Thoracic aorta (tissue), 2 donors: Measurements from ENCODE around the gene MED27. TPM values are rescaled to one million over a fixed set of nuclear protein-coding genes. Genes with fewer than 3 reads are reported as not detected.

Experiments
- ATAC-seq: fragments of 150-250 bp; one replicate; pipeline ENCODE4 v1.8.0; 2017; ENCODE audit warnings: low read depth; ENCODE audit not compliant: insufficient number of reproducible peaks, low FRiP score
- DNase-seq: peaks from one replicate; pipeline ENCODE4 v3.0.0-alpha.2; 2020; ENCODE audit warnings: low spot score
- H3K27ac ChIP-seq, 2 donors: fragments of 200-600 bp; sonication (generic); 1 replicate in 1 of 2; 2 replicates in 1 of 2; pipeline ENCODE4 v1.5.1; 2016; ENCODE audit warnings: mild to moderate bottlenecking in 2 of 2, moderate library complexity in 2 of 2
- H3K27me3 ChIP-seq: fragments of 200-600 bp; sonication (generic); replicated peaks from 2 replicates; pipeline ENCODE4 v1.6.0; 2016; ENCODE audit warnings: mild to moderate bottlenecking; ENCODE audit not compliant: insufficient read depth
- H3K36me3 ChIP-seq: fragments of 200-600 bp; sonication (generic); one replicate; pipeline ENCODE4 v1.5.1; 2016
- H3K4me1 ChIP-seq, 2 donors: fragments of 200-600 bp; sonication (generic); 1 replicate in 1 of 2; 2 replicates in 1 of 2; pipeline versions ENCODE4 v1.5.1 to v1.6.0; 2016; ENCODE audit warnings: low read depth in 2 of 2, mild to moderate bottlenecking in 1 of 2; ENCODE audit not compliant: control insufficient read depth in 1 of 2
- H3K4me3 ChIP-seq: fragments of 200-600 bp; sonication (generic); 2 replicates; pipeline ENCODE4 v1.5.1; 2016; ENCODE audit warnings: mild to moderate bottlenecking
- H3K9me3 ChIP-seq: fragments of 200-600 bp; sonication (generic); 2 replicates; pipeline ENCODE4 v1.5.1; 2016
- total RNA-seq, 2 donors: library from RNA; depleted of rRNA; stranded (reverse); fragments of >200 nt; gene quantifications; one replicate each; pipeline versions ENCODE4 v1.1.0 to v1.2.3, GENCODE V29; 2016
- TF ChIP-seq, protein P1 (sequence below): fragments of 200-600 bp; sonication (generic); IDR thresholded peaks from one replicate; pipeline ENCODE4 v1.5.1; 2019; ENCODE audit warnings: antibody characterized with exemption

Gene MED27
- total RNA-seq, 2 donors from 2014 or later = 19.3 to 26.5 TPM

DNA sequence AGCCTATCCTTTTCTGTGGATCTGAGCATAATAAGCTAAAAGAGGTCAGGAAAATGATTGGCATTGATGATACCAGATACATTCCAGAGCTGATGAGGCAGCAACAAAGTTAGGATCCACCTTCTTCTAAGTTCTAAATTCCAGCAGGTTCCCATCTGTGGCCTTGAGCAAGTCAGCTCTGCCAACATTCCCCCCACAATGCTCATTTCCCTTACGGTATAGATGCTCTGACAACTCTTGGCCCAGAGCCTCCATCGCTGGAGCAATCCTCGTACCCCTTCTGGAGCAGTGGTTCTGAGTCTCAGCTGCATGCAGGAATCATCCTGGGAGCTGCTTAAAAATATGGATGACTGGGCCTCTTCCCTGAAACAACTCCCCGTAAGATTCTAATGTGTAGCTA, 78.1 kb downstream of the MED27 start:
- TF ChIP-seq, protein P1, sequence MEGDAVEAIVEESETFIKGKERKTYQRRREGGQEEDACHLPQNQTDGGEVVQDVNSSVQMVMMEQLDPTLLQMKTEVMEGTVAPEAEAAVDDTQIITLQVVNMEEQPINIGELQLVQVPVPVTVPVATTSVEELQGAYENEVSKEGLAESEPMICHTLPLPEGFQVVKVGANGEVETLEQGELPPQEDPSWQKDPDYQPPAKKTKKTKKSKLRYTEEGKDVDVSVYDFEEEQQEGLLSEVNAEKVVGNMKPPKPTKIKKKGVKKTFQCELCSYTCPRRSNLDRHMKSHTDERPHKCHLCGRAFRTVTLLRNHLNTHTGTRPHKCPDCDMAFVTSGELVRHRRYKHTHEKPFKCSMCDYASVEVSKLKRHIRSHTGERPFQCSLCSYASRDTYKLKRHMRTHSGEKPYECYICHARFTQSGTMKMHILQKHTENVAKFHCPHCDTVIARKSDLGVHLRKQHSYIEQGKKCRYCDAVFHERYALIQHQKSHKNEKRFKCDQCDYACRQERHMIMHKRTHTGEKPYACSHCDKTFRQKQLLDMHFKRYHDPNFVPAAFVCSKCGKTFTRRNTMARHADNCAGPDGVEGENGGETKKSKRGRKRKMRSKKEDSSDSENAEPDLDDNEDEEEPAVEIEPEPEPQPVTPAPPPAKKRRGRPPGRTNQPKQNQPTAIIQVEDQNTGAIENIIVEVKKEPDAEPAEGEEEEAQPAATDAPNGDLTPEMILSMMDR = no peak
- H3K4me1 ChIP-seq = peaks cover 12 to 28% of the 10 kb centered on the region in 2 donors

DNA sequence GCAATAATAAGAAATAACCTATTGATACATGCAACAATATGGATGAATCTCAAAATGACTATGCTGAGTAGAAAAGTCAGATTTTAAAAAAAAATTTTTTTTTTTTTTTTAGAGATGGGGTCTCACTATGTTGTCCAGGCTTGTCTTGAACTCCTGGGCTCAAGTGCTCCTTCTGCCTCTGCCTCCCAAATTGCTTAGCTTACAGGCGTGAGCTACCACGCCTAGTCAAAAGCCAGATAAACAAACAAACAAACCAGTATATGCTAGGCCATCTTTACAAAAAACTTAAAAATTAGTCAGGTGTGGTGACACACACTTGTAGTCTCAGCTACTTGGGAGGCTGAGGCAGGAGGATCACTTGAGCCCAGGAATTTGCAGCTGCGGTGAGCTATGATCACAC, 79.0 kb downstream of the MED27 start:
- H3K36me3 ChIP-seq = peaks cover 2% of the 10 kb centered on the region
- no peak for ATAC-seq

More for the DNA sequence above, 78.1 kb downstream of the MED27 start:
- H3K9me3 ChIP-seq = no peaks in the 10 kb centered on the region
- no peak overlapping the region for H3K4me3 ChIP-seq
- no peaks in the 10 kb centered on the region for H3K27me3 ChIP-seq
- H3K36me3 ChIP-seq = no peaks in the 10 kb centered on the region
- ATAC-seq (no peak), DNase-seq (no peak)
- no peak overlapping the region for H3K27ac ChIP-seq

DNA sequence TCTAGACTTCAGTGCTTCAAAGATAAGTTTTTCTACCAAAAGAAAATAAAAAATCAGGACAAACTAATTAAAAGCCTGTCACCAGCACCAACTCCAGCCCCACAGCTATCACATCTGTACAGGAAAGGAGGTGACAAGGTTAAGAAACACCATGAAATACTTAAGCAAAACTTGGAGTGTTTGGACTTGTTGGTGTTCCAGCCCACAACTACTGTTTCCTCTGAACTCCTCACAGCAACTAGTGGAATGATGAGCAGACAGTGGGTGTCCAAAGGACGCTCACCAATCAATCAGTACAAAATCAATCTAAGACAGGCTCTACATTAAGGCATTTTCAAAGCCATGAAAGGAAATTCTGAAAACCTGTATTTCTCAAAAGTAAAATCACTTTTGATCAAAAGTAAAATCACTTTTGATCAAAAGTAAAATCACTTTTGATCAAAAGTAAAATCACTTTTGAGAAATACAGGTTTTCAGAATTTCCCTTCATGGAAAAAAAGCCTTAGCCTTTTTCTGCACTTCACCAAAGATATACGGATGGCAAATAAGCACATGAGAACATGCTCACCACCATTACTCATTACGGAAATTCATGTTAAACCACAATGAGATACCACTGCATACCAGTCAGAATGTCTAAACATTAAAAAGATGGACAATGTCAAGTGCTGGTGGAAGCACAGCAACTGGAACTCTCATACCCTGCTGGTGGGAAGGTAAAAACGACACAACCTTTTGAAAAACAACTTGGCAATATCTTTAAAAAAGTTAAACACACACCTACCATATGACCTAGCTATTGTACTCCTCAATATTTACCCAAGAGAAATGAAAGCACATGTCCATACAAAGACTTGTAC, 79.7 kb downstream of the MED27 start:
- peaks cover 2% of the 10 kb centered on the region for H3K36me3 ChIP-seq
- ATAC-seq (no peak), DNase-seq (no peak)
- H3K9me3 ChIP-seq = no peaks in the 10 kb centered on the region
- H3K27ac ChIP-seq = no peak overlapping the region
- peaks cover 8 to 16% of the 10 kb centered on the region in 2 donors for H3K4me1 ChIP-seq
- TF ChIP-seq, protein P1 = no peak
- no peaks in the 10 kb centered on the region for H3K27me3 ChIP-seq
- H3K4me3 ChIP-seq = no peak overlapping the region

More for the DNA sequence above, 79.0 kb downstream of the MED27 start:
- TF ChIP-seq, protein P1 = no peak
- Histone ChIP-seq H3K4me3 (no peak overlapping the region), H3K27me3 (no peaks in the 10 kb centered on the region), H3K9me3 (no peaks in the 10 kb centered on the region), H3K27ac (no peak overlapping the region), H3K4me1 (peaks cover 8 to 19% of the 10 kb centered on the region in 2 donors)
- DNase-seq = no peak

DNA sequence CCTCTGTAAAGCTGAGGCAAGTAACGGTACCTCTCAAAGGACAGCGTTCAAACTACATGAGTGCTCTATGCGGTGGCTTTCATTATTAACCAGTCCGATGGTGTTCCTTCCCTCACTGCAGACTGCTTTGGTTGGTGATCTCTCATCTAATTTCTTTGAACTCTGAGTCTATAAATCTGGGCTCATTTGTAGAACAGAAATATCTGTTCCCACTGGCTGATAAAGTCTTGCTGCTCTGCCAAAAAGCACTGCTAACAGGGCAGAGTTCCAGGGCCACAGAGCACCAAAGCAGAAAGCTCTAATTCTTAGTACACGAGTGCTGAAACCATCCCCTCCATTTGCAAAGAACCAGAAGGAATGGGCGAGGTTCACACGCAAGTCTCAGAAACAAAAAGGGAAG, 81.9 kb downstream of the MED27 start:
- Histone ChIP-seq H3K36me3 (peaks cover 2% of the 10 kb centered on the region), H3K4me3 (no peak overlapping the region), H3K4me1 (peaks cover 8 to 16% of the 10 kb centered on the region in 2 donors), H3K9me3 (no peaks in the 10 kb centered on the region), H3K27ac (no peak overlapping the region), H3K27me3 (no peaks in the 10 kb centered on the region)
- no peak for DNase-seq
- no peak for ATAC-seq
- TF ChIP-seq, protein P1 = no peak

DNA sequence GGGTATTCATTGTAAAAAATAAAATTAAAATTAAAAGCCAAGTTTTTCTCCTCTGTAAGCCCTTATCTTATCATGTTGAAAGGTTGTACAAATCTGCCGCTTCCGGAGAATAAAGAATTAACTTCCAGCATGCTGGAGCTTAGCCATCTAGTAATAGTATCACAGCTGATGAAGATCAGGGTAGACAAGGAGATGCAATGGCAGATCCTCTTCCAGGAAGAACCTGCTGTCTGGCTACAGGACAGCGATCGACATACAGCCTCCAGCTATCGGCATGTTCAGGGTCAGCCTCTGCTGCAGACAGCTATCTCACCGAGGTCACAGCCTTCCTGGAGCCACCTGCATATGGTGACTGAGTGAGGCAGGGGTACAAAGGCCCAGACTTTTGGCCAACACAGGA, 82.6 kb downstream of the MED27 start:
- ATAC-seq (no peak), DNase-seq (no peak)
- H3K4me1 ChIP-seq = peaks cover 8 to 16% of the 10 kb centered on the region in 2 donors
- TF ChIP-seq, protein P1 = no peak
- no peaks in the 10 kb centered on the region for H3K9me3 ChIP-seq
- no peak overlapping the region for H3K27ac ChIP-seq
- peaks cover 2% of the 10 kb centered on the region for H3K36me3 ChIP-seq
- H3K27me3 ChIP-seq = no peaks in the 10 kb centered on the region
- H3K4me3 ChIP-seq = no peak overlapping the region
